SK-N-SH (cell line): ENCODE results near the gene PPP1R1C. TPM values are rescaled to one million over a fixed set of nuclear protein-coding genes. Genes with fewer than 3 reads are reported as not detected.

Source experiments
- CTCF ChIA-PET: fragments of 300-600, 350-600 bp; formaldehyde crosslinking; extraction: SDS; loops from one replicate; lab custom pipeline; 2021; lab: Yijun Ruan, JAX
- POLR2A ChIA-PET: fragments of 350-600 bp; sonication (Branson Sonifier 250); formaldehyde crosslinking; extraction: SDS; loops from one replicate; lab custom pipeline; 2020; ENCODE audit warnings: antibody characterized with exemption, inconsistent platforms; lab: Yijun Ruan, JAX
- DNase-seq: peaks from one replicate; pipeline ENCODE4 v3.0.0; 2012
- H2AFZ ChIP-seq: fragments of 200-600 bp; sonication (generic); 2 replicates; pipeline ENCODE4 v1.8.1; 2016; ENCODE audit warnings: antibody characterized with exemption, mild to moderate bottlenecking, low read depth
- H3F3A ChIP-seq: fragments of 200-600 bp; sonication (generic); replicated peaks from 2 replicates; pipeline ENCODE3; 2016; ENCODE audit warnings: antibody characterized with exemption, mild to moderate bottlenecking; ENCODE audit not compliant: insufficient read depth
- H3K27ac ChIP-seq, 2 experiments: fragments of 200-500 bp in 1 of 2; fragments of 200-600 bp in 1 of 2; sonication (Bioruptor generic) in 1 of 2; sonication (generic), shearing (Covaris generic) in 1 of 2; 2 replicates each; pipeline versions ENCODE4 v1.5.1 to v1.6.1; 2014 to 2016; ENCODE audit warnings: low read depth in 2 of 2, inconsistent platforms in 1 of 2, low read length in 1 of 2, mild to moderate bottlenecking in 1 of 2, mixed read lengths in 1 of 2
- H3K27me3 ChIP-seq: fragments of 200-600 bp; sonication (generic), shearing (Covaris generic); 2 replicates; pipeline ENCODE4 v1.6.1; 2016; ENCODE audit warnings: mixed run types; ENCODE audit not compliant: insufficient read depth
- H3K36me3 ChIP-seq, 2 experiments: fragments of 200-500 bp in 1 of 2; fragments of 200-600 bp in 1 of 2; sonication (Bioruptor generic) in 1 of 2; sonication (generic) in 1 of 2; replicated peaks in 1 of 2; 2 replicates each; pipeline versions ENCODE3 to v1.5.1; 2014 to 2016; ENCODE audit warnings: low read length in 1 of 2, mild to moderate bottlenecking in 1 of 2; ENCODE audit not compliant: insufficient read depth in 2 of 2, control insufficient read depth in 1 of 2
- H3K4me1 ChIP-seq, 2 experiments: fragments of 200-500 bp in 1 of 2; fragments of 200-600 bp in 1 of 2; sonication (Bioruptor generic) in 1 of 2; sonication (generic), shearing (Covaris generic) in 1 of 2; 2 replicates each; pipeline versions ENCODE4 v1.5.1 to v1.6.1; 2014 to 2016; ENCODE audit warnings: low read depth in 1 of 2, low read length in 1 of 2, mixed run types in 1 of 2; ENCODE audit not compliant: insufficient read depth in 2 of 2, control insufficient read depth in 1 of 2
- H3K4me2 ChIP-seq: fragments of 200-600 bp; sonication (generic), shearing (Covaris generic); 2 replicates; pipeline ENCODE4 v1.6.1; 2017; ENCODE audit warnings: mixed run types
- H3K4me3 ChIP-seq, 2 experiments: fragments of 200-500 bp in 1 of 2; fragments of 200-600 bp in 1 of 2; sonication (Bioruptor generic) in 1 of 2; sonication (generic), shearing (Covaris generic) in 1 of 2; 2 replicates each; pipeline versions ENCODE4 v1.5.1 to v1.8.1; 2014 to 2016; ENCODE audit warnings: low read depth in 2 of 2, inconsistent platforms in 1 of 2, low read length in 1 of 2, mild to moderate bottlenecking in 1 of 2, mixed read lengths in 1 of 2, moderate library complexity in 1 of 2
- H3K79me2 ChIP-seq: fragments of 200-600 bp; sonication (generic); 2 replicates; pipeline ENCODE4 v1.8.1; 2017; ENCODE audit warnings: mild to moderate bottlenecking; ENCODE audit not compliant: insufficient read depth
- H3K9ac ChIP-seq: fragments of 200-600 bp; sonication (generic); 2 replicates; pipeline ENCODE4 v1.6.1; 2017; ENCODE audit warnings: mixed run types
- H3K9me2 ChIP-seq: fragments of 200-600 bp; sonication (generic); 2 replicates; pipeline ENCODE4 v1.6.1; 2017; ENCODE audit warnings: mixed run types
- H3K9me3 ChIP-seq: fragments of 200-600 bp; sonication (generic); 2 replicates; pipeline ENCODE4 v1.6.1; 2017; ENCODE audit warnings: mixed run types, mild to moderate bottlenecking, moderate library complexity
- H4K20me1 ChIP-seq: fragments of 200-600 bp; sonication (generic); 2 replicates; pipeline ENCODE4 v1.6.1; 2017; ENCODE audit warnings: mild to moderate bottlenecking, mixed run types; ENCODE audit not compliant: insufficient read depth
- CTCF ChIP-seq: fragments of 200-600 bp; sonication (generic); IDR thresholded peaks from 2 replicates; pipeline ENCODE4 v1.6.1; 2017; ENCODE audit warnings: antibody characterized with exemption, mild to moderate bottlenecking, moderate library complexity
- GATA2 ChIP-seq: sonication (generic); formaldehyde crosslinking; IDR thresholded peaks from 2 replicates; pipeline ENCODE4 v1.5.0; 2020; ENCODE audit warnings: mild to moderate bottlenecking, missing genetic modification reagents
- MXI1 ChIP-seq: IDR thresholded peaks from 2 replicates; pipeline ENCODE4 v1.6.1; 2012; ENCODE audit warnings: mild to moderate bottlenecking, low read depth, low read length, improper control_type of control experiment
- SIN3A ChIP-seq: IDR thresholded peaks from 2 replicates; pipeline ENCODE4 v1.6.1; 2012; ENCODE audit warnings: low read depth, mild to moderate bottlenecking, low read length, moderate library complexity, borderline replicate concordance
- TAF1 ChIP-seq: IDR thresholded peaks from 2 replicates; pipeline ENCODE4 v1.6.1; 2012; ENCODE audit warnings: low read depth, mild to moderate bottlenecking, low read length, moderate library complexity, borderline replicate concordance
- YY1 ChIP-seq: IDR thresholded peaks from 2 replicates; pipeline ENCODE4 v1.4.0; 2012; ENCODE audit warnings: low read depth, mild to moderate bottlenecking
- WGBS: methylation state at CpG from one replicate; pipeline ENCODE4 v1.1.6; 2017; ENCODE audit warnings: low lambda C conversion rate; 5-methylcytosine and 5-hydroxymethylcytosine counted together
- polyA plus RNA-seq, 3 experiments: library from polyadenylated mRNA; depleted of rRNA; stranded (reverse); fragments of >200 nt; gene quantifications; 2 replicates each; pipeline ENCODE4 v1.2.3, GENCODE V29; 2012
- small RNA-seq, 7 experiments: library from RNA; depleted of rRNA; stranded (forward); fragments of <200 nt; gene quantifications; one replicate each; pipeline ENCODE3, GENCODE V24; 2012
- TF ChIP-seq, protein P1 (sequence below): fragments of 150-350 bp; IDR thresholded peaks from 2 replicates; pipeline ENCODE4 v1.6.1; 2016; ENCODE audit warnings: mild to moderate bottlenecking, low read depth, low read length

PPP1R1C gene
- polyA plus RNA-seq, 1 of the 3 experiments (the other 2 are of a cell fraction), result 0.41 TPM

- H2AFZ ChIP-seq, result no peak overlapping the region
- POLR2A ChIA-PET, result no interaction called here
- no peaks in the 10 kb centered on the region for H3K9me2 ChIP-seq
- no peaks in the 10 kb centered on the region for H4K20me1 ChIP-seq
- H3K4me3 ChIP-seq, result no peak overlapping the region
- no peaks in the 10 kb centered on the region for H3K9me3 ChIP-seq
- H3K27me3 ChIP-seq, result no peaks in the 10 kb centered on the region
- no peaks in the 10 kb centered on the region for H3F3A ChIP-seq
- 56% methylated on average over 2 of the region's 2 CpGs for WGBS
- H3K9ac ChIP-seq, result no peak overlapping the region
- DNase-seq, result no peak
- H3K4me2 ChIP-seq, result no peak overlapping the region
- TF ChIP-seq SIN3A (no peak), YY1 (no peak), MXI1 (no peak), GATA2 (no peak)
- TF ChIP-seq, protein P1, sequence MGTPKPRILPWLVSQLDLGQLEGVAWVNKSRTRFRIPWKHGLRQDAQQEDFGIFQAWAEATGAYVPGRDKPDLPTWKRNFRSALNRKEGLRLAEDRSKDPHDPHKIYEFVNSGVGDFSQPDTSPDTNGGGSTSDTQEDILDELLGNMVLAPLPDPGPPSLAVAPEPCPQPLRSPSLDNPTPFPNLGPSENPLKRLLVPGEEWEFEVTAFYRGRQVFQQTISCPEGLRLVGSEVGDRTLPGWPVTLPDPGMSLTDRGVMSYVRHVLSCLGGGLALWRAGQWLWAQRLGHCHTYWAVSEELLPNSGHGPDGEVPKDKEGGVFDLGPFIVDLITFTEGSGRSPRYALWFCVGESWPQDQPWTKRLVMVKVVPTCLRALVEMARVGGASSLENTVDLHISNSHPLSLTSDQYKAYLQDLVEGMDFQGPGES, result no peak
- CTCF ChIA-PET, result interaction anchor here (0.8 kb wide), 1 partner anchor 11 kb away, joined by 4 read pairs; no protein-coding TSS in a partner anchor
- H3K79me2 ChIP-seq, result no peaks in the 10 kb centered on the region
- H3K4me1 ChIP-seq, result no peaks in the 10 kb centered on the region
- no peak overlapping the region for H3K27ac ChIP-seq
- H3K36me3 ChIP-seq, result no peaks in the 10 kb centered on the region
Measured at GRCh38 chr2:182166406-182166805, 180.8 kb downstream of the PPP1R1C start.

DNA sequence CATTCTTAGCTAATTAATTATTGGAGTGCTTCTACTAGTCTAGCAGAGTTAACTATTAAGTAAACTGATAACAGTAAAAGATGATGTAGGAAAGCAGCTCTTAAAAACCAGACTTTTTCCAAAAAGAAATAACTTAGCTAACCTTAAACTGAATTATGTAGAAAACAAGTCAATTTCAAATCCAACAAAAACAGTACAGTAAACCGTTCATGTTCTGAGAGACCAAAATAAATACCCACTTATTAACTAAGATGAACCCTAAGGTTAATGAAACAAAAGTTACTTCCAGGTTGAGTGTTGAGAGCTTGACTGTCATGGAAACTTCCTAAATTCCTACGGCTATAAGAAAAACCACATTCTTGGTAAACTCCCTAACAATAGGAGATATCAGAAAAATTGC lies 181.2 kb downstream of the PPP1R1C start:
- no peak for DNase-seq
- H3K36me3 ChIP-seq, result no peaks in the 10 kb centered on the region
- ChIA-PET POLR2A (no interaction called here), CTCF (interaction anchor here (0.8 to 1.3 kb wide), 3 partner anchors 11 to 19 kb away, joined by 3 to 4 read pairs (median 3); no protein-coding TSS in a partner anchor)
- no peak overlapping the region for H3K4me2 ChIP-seq
- 83% methylated on average over 2 of the region's 2 CpGs for WGBS
- H3K9me2 ChIP-seq, result no peaks in the 10 kb centered on the region
- H2AFZ ChIP-seq, result no peak overlapping the region
- no peak overlapping the region for H3K9ac ChIP-seq
- H3K4me3 ChIP-seq, result no peak overlapping the region
- no peak for TF ChIP-seq CTCF
- TF ChIP-seq TAF1, result no peak
- H3K79me2 ChIP-seq, result no peaks in the 10 kb centered on the region
- H3K27me3 ChIP-seq, result no peaks in the 10 kb centered on the region
- H3K9me3 ChIP-seq, result no peaks in the 10 kb centered on the region
- no peaks in the 10 kb centered on the region for H3F3A ChIP-seq
- H4K20me1 ChIP-seq, result no peaks in the 10 kb centered on the region
- H3K27ac ChIP-seq, result no peak overlapping the region
- H3K4me1 ChIP-seq, result no peaks in the 10 kb centered on the region

Small RNA genes lying within 50 kb of the gene (small RNA-seq; reads per million reads assigned to genes)
- 0 reads per million in 7 experiments for gene RNA5SP113

Other genes starting within 250 kb of the PPP1R1C start
- gene ITPRID2, start 94.1 kb upstream of the PPP1R1C start, polyA plus RNA-seq (2012; rRNA removed), result 41.9 and 53.1 TPM in 2 replicates